ENCODE measurements around the gene CDHR1. TPM values are rescaled to one million over a fixed set of nuclear protein-coding genes. Genes with fewer than 3 reads are reported as not detected.

CDHR1 gene
- total RNA-seq, 1 donor from 2014 or later, result 1.4 TPM

GRCh38 chr10:84184517-84184916, 9.8 kb upstream of the CDHR1 start:
- Histone ChIP-seq H3K79me2 (ENCODE audit: low read depth) (no peaks in the 10 kb centered on the region), H3K27ac (no peak overlapping the region), H3F3A (ENCODE audit: low read depth) (no peaks in the 10 kb centered on the region), H3K4me3 (no peak overlapping the region), H3K9me3 (ENCODE audit: low read depth) (no peaks in the 10 kb centered on the region), H3K4me2 (no peak overlapping the region), H2AFZ (replicated peaks) (no peak overlapping the region), H3K36me3 (no peaks in the 10 kb centered on the region), H3K4me1 (no peaks in the 10 kb centered on the region), H3K9ac (no peak overlapping the region), H3K27me3 (no peaks in the 10 kb centered on the region), H4K20me1 (ENCODE audit: low read depth) (no peaks in the 10 kb centered on the region)
- no peak for TF ChIP-seq EZH2 (IDR thresholded peaks at IDR 0.05)
- Mint-ChIP-seq H3K9me3 (no peaks in the 10 kb centered on the region), H3K36me3 (no peaks in the 10 kb centered on the region), H3K27me3 (ENCODE audit: insufficient read depth, low read depth) (peaks cover 2% of the 10 kb centered on the region), H3K4me3 (no peak overlapping the region), H3K4me1 (no peaks in the 10 kb centered on the region), H3K27ac (no peak overlapping the region)
- no peak for DNase-seq (ENCODE audit: low spot score)

GRCh38 chr10:84185526-84186175, 8.7 kb upstream of the CDHR1 start:
- TF ChIP-seq EZH2phosphoT487 (IDR thresholded peaks at IDR 0.05) (no peak), EZH2 (IDR thresholded peaks at IDR 0.05) (no peak), CTCF (IDR thresholded peaks at IDR 0.05) (no peak)
- no peaks in the 10 kb centered on the region for H3K36me3 Mint-ChIP-seq
- H3K4me1 Mint-ChIP-seq, result no peaks in the 10 kb centered on the region
- H3K27ac Mint-ChIP-seq, result no peak overlapping the region
- no peaks in the 10 kb centered on the region for H3K27me3 ChIP-seq
- no peaks in the 10 kb centered on the region for H3F3A ChIP-seq (ENCODE audit: low read depth)
- H3K27me3 Mint-ChIP-seq (ENCODE audit: insufficient read depth, low read depth), result peaks cover 2% of the 10 kb centered on the region
- no peak overlapping the region for H3K27ac ChIP-seq
- no peaks in the 10 kb centered on the region for H3K9me3 Mint-ChIP-seq
- H3K4me3 ChIP-seq, result no peak overlapping the region
- no peaks in the 10 kb centered on the region for H3K9me3 ChIP-seq (ENCODE audit: low read depth)
- H3K9ac ChIP-seq, result no peak overlapping the region
- no peak overlapping the region for H3K4me3 Mint-ChIP-seq
- peak; percentile 34 for DNase-seq (ENCODE audit: low spot score)
- H3K36me3 ChIP-seq, result no peaks in the 10 kb centered on the region
- no peaks in the 10 kb centered on the region for H3K4me1 ChIP-seq
- H3K79me2 ChIP-seq (ENCODE audit: low read depth), result no peaks in the 10 kb centered on the region
- no peak overlapping the region for H3K4me2 ChIP-seq
- no peak overlapping the region for H2AFZ ChIP-seq (replicated peaks)
- no peaks in the 10 kb centered on the region for H4K20me1 ChIP-seq (ENCODE audit: low read depth)

GRCh38 chr10:84188815-84189214, 5.5 kb upstream of the CDHR1 start:
- Histone ChIP-seq H3K27me3 (peaks cover 13% of the 10 kb centered on the region), H3K9ac (no peak overlapping the region), H3F3A (ENCODE audit: low read depth) (no peaks in the 10 kb centered on the region), H3K27ac (no peak overlapping the region), H2AFZ (replicated peaks) (no peak overlapping the region), H3K36me3 (no peaks in the 10 kb centered on the region), H3K9me3 (ENCODE audit: low read depth) (no peaks in the 10 kb centered on the region), H3K4me2 (no peak overlapping the region), H3K79me2 (ENCODE audit: low read depth) (no peaks in the 10 kb centered on the region), H4K20me1 (ENCODE audit: low read depth) (no peaks in the 10 kb centered on the region), H3K4me3 (no peak overlapping the region), H3K4me1 (no peaks in the 10 kb centered on the region)
- Mint-ChIP-seq H3K4me1 (no peaks in the 10 kb centered on the region), H3K36me3 (no peaks in the 10 kb centered on the region), H3K9me3 (peaks cover 2% of the 10 kb centered on the region), H3K27ac (no peak overlapping the region), H3K4me3 (no peak overlapping the region), H3K27me3 (ENCODE audit: insufficient read depth, low read depth) (peaks cover 16% of the 10 kb centered on the region)
- no peak for DNase-seq (ENCODE audit: low spot score)
- TF ChIP-seq EZH2 (IDR thresholded peaks at IDR 0.05) (no peak), EZH2phosphoT487 (IDR thresholded peaks at IDR 0.05) (no peak)

GRCh38 chr10:84190621-84191020, 3.7 kb upstream of the CDHR1 start:
- TF ChIP-seq EZH2phosphoT487 (IDR thresholded peaks at IDR 0.05), result no peak
- TF ChIP-seq EZH2 (IDR thresholded peaks at IDR 0.05), result no peak
- no peak for TF ChIP-seq CTCF (IDR thresholded peaks at IDR 0.05)
- Histone ChIP-seq H3K27ac (no peak overlapping the region), H3K9me3 (ENCODE audit: low read depth) (no peaks in the 10 kb centered on the region), H3K4me1 (no peaks in the 10 kb centered on the region), H3K4me2 (no peak overlapping the region), H2AFZ (replicated peaks) (no peak overlapping the region), H3F3A (ENCODE audit: low read depth) (no peaks in the 10 kb centered on the region), H4K20me1 (ENCODE audit: low read depth) (no peaks in the 10 kb centered on the region), H3K27me3 (peaks cover 31% of the 10 kb centered on the region), H3K9ac (no peak overlapping the region), H3K4me3 (no peak overlapping the region), H3K79me2 (ENCODE audit: low read depth) (no peaks in the 10 kb centered on the region), H3K36me3 (no peaks in the 10 kb centered on the region)
- Mint-ChIP-seq H3K4me3 (no peak overlapping the region), H3K27ac (no peak overlapping the region), H3K27me3 (ENCODE audit: insufficient read depth, low read depth) (peaks cover 22% of the 10 kb centered on the region), H3K9me3 (peaks cover 2% of the 10 kb centered on the region), H3K36me3 (no peaks in the 10 kb centered on the region), H3K4me1 (peaks cover 2% of the 10 kb centered on the region)
- no peak for DNase-seq (ENCODE audit: low spot score)

Measured in neural progenitor cell (in vitro differentiated cells).